Measurements from ENCODE around the gene CSAG2. TPM values are rescaled to one million over a fixed set of nuclear protein-coding genes. Genes with fewer than 3 reads are reported as not detected.

The CSAG2 gene
- total RNA-seq: not detected in 2 replicates

GRCh38 chrX:152709173-152709572, at the start of gene CSAG2:
TSS of gene CSAG2 (minus strand) at chrX:152709273. CDS start at chrX:152709112, 161 bp downstream.

GRCh38 chrX:152753686-152754650, 44.9 kb upstream of the CSAG2 start, which contains the start of gene MAGEA2:
TSS of gene MAGEA2 (minus strand) at chrX:152753842. CDS start at chrX:152751363, 2,479 bp downstream.

GRCh38 chrX:152733261-152733975, 24.3 kb upstream of the CSAG2 start, which contains the start of the genes CSAG1 and MAGEA12:
TSS of gene CSAG1 (minus strand) at chrX:152733721. CDS start at chrX:152732460, 1,261 bp downstream.
TSS of gene MAGEA12 (plus strand) at chrX:152733757. CDS start at chrX:152736162, 2,405 bp downstream.

GRCh38 chrX:152713815-152714787, 5.0 kb upstream of the CSAG2 start, which contains the start of gene MAGEA2B:
TSS of gene MAGEA2B (plus strand) at chrX:152714628. CDS start at chrX:152717107, 2,479 bp downstream.

GRCh38 chrX:152697952-152698931, 10.8 kb downstream of the CSAG2 start, which contains the start of gene MAGEA3:
TSS of gene MAGEA3 (plus strand) at chrX:152698794. CDS start at chrX:152700833, 2,039 bp downstream.

Other genes with a start within 250 kb of the CSAG2 start
- gene GABRQ, start 71.4 kb downstream of the CSAG2 start, total RNA-seq: not detected in 2 replicates
- not detected in 2 replicates for gene MAGEA3, start 10.5 kb downstream of the CSAG2 start, total RNA-seq
- gene MAGEA2B, start 5.4 kb upstream of the CSAG2 start, total RNA-seq: not detected in 2 replicates
- not detected in 2 replicates for gene CSAG1, start 24.4 kb upstream of the CSAG2 start, total RNA-seq
- gene MAGEA12, start 24.5 kb upstream of the CSAG2 start, total RNA-seq: not detected in 2 replicates
- gene MAGEA2, start 44.6 kb upstream of the CSAG2 start, total RNA-seq: not detected in 2 replicates
- gene CSAG3, start 49.9 kb upstream of the CSAG2 start, total RNA-seq: not detected in 2 replicates
- gene MAGEA6, start 60.4 kb upstream of the CSAG2 start, total RNA-seq: not detected in 2 replicates
- gene CETN2, start 121.5 kb upstream of the CSAG2 start, total RNA-seq: 27.1 and 36.5 TPM in 2 replicates
- 21.7 and 25.9 TPM in 2 replicates for gene NSDHL, start 121.8 kb upstream of the CSAG2 start, total RNA-seq
- 4.6 and 5.0 TPM in 2 replicates for gene ZNF185, start 188.8 kb upstream of the CSAG2 start, total RNA-seq

All from pericardium fibroblast (primary cell).